Ectodermal cell (in vitro differentiated cells): ENCODE results near the gene SNX15.

ENCODE experiments used
- H3K27ac ChIP-seq: 2 replicates; pipeline ENCODE4 v1.7.0; 2013; ENCODE audit warnings: mild to moderate bottlenecking, low read depth, low read length; ENCODE audit not compliant: insufficient read depth, poor library complexity, severe bottlenecking
- H3K27me3 ChIP-seq: 2 replicates; pipeline ENCODE4 v1.7.0; 2013; ENCODE audit warnings: mild to moderate bottlenecking, low read length; ENCODE audit not compliant: insufficient read depth, control insufficient read depth, poor library complexity, severe bottlenecking
- H3K36me3 ChIP-seq: one replicate; pipeline ENCODE4 v1.7.0; 2013; ENCODE audit warnings: low read length; ENCODE audit not compliant: control insufficient read depth, insufficient read depth
- H3K4me1 ChIP-seq: one replicate; pipeline ENCODE4 v1.7.0; 2013; ENCODE audit warnings: low read length; ENCODE audit not compliant: control insufficient read depth, insufficient read depth
- H3K4me3 ChIP-seq: 2 replicates; pipeline ENCODE4 v1.7.0; 2013; ENCODE audit warnings: low read depth, low read length, control low read depth; ENCODE audit not compliant: insufficient read depth
- H3K9me3 ChIP-seq: 2 replicates; pipeline ENCODE4 v1.7.0; 2013; ENCODE audit warnings: mild to moderate bottlenecking, low read length, moderate library complexity; ENCODE audit not compliant: control insufficient read depth
- WGBS, 2 experiments: methylation state at CpG; one replicate each; pipeline ENCODE4 v1.1.7; 2013; ENCODE audit warnings: missing lambda C conversion rate in 2 of 2; 5-methylcytosine and 5-hydroxymethylcytosine counted together

The SNX15 gene

GRCh38 chr11:65055538-65055937 lies 28.3 kb downstream of the SNX15 start:
- 100% methylated on average over 1 of the region's 1 CpG for WGBS, 2 experiments
- Histone ChIP-seq H3K36me3 (no peaks in the 10 kb centered on the region), H3K4me1 (no peaks in the 10 kb centered on the region), H3K4me3 (no peak overlapping the region), H3K27me3 (no peaks in the 10 kb centered on the region), H3K9me3 (no peaks in the 10 kb centered on the region), H3K27ac (no peak overlapping the region)

- no peaks in the 10 kb centered on the region for H3K4me1 ChIP-seq
- H3K27me3 ChIP-seq = no peaks in the 10 kb centered on the region
- H3K36me3 ChIP-seq = no peaks in the 10 kb centered on the region
- 90 to 91% methylated on average over 6 of the region's 6 CpGs for WGBS, 2 experiments
- no peak overlapping the region for H3K27ac ChIP-seq
- H3K4me3 ChIP-seq = no peak overlapping the region
- H3K9me3 ChIP-seq = no peaks in the 10 kb centered on the region
These were observed 29.8 kb downstream of the SNX15 start for GRCh38 chr11:65056999-65057398.

- H3K9me3 ChIP-seq = no peaks in the 10 kb centered on the region
- 94 to 95% methylated on average over 7 of the region's 7 CpGs for WGBS, 2 experiments
- no peak overlapping the region for H3K27ac ChIP-seq
- H3K36me3 ChIP-seq = no peaks in the 10 kb centered on the region
- no peaks in the 10 kb centered on the region for H3K4me1 ChIP-seq
- H3K27me3 ChIP-seq = no peaks in the 10 kb centered on the region
- no peak overlapping the region for H3K4me3 ChIP-seq
These were observed 30.3 kb downstream of the SNX15 start for GRCh38 chr11:65057526-65057925.

- Histone ChIP-seq H3K4me3 (no peak overlapping the region), H3K27me3 (no peaks in the 10 kb centered on the region), H3K36me3 (no peaks in the 10 kb centered on the region), H3K27ac (no peak overlapping the region), H3K9me3 (no peaks in the 10 kb centered on the region), H3K4me1 (no peaks in the 10 kb centered on the region)
- WGBS, 2 experiments = 85 to 86% methylated on average over 13 of the region's 13 CpGs
These were observed 30.8 kb downstream of the SNX15 start for GRCh38 chr11:65058012-65058411.

- no peaks in the 10 kb centered on the region for H3K4me1 ChIP-seq
- H3K27me3 ChIP-seq = no peaks in the 10 kb centered on the region
- no peaks in the 10 kb centered on the region for H3K9me3 ChIP-seq
- H3K4me3 ChIP-seq = no peak within 1 kb of the TSS
- H3K36me3 ChIP-seq = no peaks in the 10 kb centered on the region
- 91 to 95% methylated on average over 8 of the region's 8 CpGs for WGBS, 2 experiments
- no peak within 1 kb of the TSS for H3K27ac ChIP-seq
These were observed 31.3 kb downstream of the SNX15 start, which contains the start of gene NAALADL1 for GRCh38 chr11:65058419-65059054. NAALADL1 (minus strand) TSS chr11:65058553; CDS start chr11:65058521, 32 bp downstream.

GRCh38 chr11:65059523-65059922 lies 32.3 kb downstream of the SNX15 start:
- Histone ChIP-seq H3K4me1 (no peaks in the 10 kb centered on the region), H3K9me3 (no peaks in the 10 kb centered on the region), H3K27ac (no peak overlapping the region), H3K27me3 (no peaks in the 10 kb centered on the region), H3K36me3 (no peaks in the 10 kb centered on the region), H3K4me3 (no peak overlapping the region)
- WGBS, 2 experiments = 79 to 86% methylated on average over 3 of the region's 3 CpGs

- no peaks in the 10 kb centered on the region for H3K4me1 ChIP-seq
- no peak overlapping the region for H3K4me3 ChIP-seq
- no peaks in the 10 kb centered on the region for H3K36me3 ChIP-seq
- no peak overlapping the region for H3K27ac ChIP-seq
- no peaks in the 10 kb centered on the region for H3K9me3 ChIP-seq
- 87 to 88% methylated on average over 10 of the region's 10 CpGs for WGBS, 2 experiments
- H3K27me3 ChIP-seq = no peaks in the 10 kb centered on the region
These were observed 33.0 kb downstream of the SNX15 start for GRCh38 chr11:65059959-65060824.

- 64 to 75% methylated on average over 9 of the region's 9 CpGs for WGBS, 2 experiments
- no peaks in the 10 kb centered on the region for H3K36me3 ChIP-seq
- no peak overlapping the region for H3K27ac ChIP-seq
- H3K9me3 ChIP-seq = no peaks in the 10 kb centered on the region
- no peaks in the 10 kb centered on the region for H3K4me1 ChIP-seq
- H3K27me3 ChIP-seq = no peaks in the 10 kb centered on the region
- no peak overlapping the region for H3K4me3 ChIP-seq
These were observed 33.7 kb downstream of the SNX15 start for GRCh38 chr11:65060913-65061408.

- 92 to 94% methylated on average over 3 of the region's 3 CpGs for WGBS, 2 experiments
- no peak overlapping the region for H3K27ac ChIP-seq
- no peaks in the 10 kb centered on the region for H3K4me1 ChIP-seq
- H3K4me3 ChIP-seq = no peak overlapping the region
- H3K9me3 ChIP-seq = no peaks in the 10 kb centered on the region
- no peaks in the 10 kb centered on the region for H3K36me3 ChIP-seq
- no peaks in the 10 kb centered on the region for H3K27me3 ChIP-seq
These were observed 36.3 kb downstream of the SNX15 start for GRCh38 chr11:65063532-65063931.

GRCh38 chr11:65064847-65065240 lies 37.6 kb downstream of the SNX15 start:
- Histone ChIP-seq H3K36me3 (no peaks in the 10 kb centered on the region), H3K4me3 (no peak overlapping the region), H3K9me3 (no peaks in the 10 kb centered on the region), H3K27ac (no peak overlapping the region), H3K27me3 (no peaks in the 10 kb centered on the region), H3K4me1 (no peaks in the 10 kb centered on the region)
- WGBS, 2 experiments = 94 to 95% methylated on average over 4 of the region's 4 CpGs
